KOPT-K1 (cell line): ENCODE measurements around the gene HDLBP.

ENCODE experiments used
- H3K27ac ChIP-seq: fragments of 200-600 bp; sonication (generic); 2 replicates; pipeline ENCODE4 v1.5.1; 2016; ENCODE audit warnings: antibody characterized with exemption, mild to moderate bottlenecking, low read depth, low read length; ENCODE audit not compliant: poor library complexity, severe bottlenecking
- H3K36me3 ChIP-seq: fragments of 200-600 bp; sonication (generic); 2 replicates; pipeline ENCODE4 v1.5.1; 2017; ENCODE audit warnings: antibody characterized with exemption, mild to moderate bottlenecking, low read length, moderate library complexity; ENCODE audit not compliant: insufficient read depth
- H3K9me3 ChIP-seq: fragments of 200-600 bp; sonication (generic); 2 replicates; pipeline ENCODE4 v1.5.1; 2017; ENCODE audit warnings: antibody characterized with exemption, low read length, mild to moderate bottlenecking; ENCODE audit not compliant: insufficient read depth, poor library complexity, severe bottlenecking

The HDLBP gene

DNA sequence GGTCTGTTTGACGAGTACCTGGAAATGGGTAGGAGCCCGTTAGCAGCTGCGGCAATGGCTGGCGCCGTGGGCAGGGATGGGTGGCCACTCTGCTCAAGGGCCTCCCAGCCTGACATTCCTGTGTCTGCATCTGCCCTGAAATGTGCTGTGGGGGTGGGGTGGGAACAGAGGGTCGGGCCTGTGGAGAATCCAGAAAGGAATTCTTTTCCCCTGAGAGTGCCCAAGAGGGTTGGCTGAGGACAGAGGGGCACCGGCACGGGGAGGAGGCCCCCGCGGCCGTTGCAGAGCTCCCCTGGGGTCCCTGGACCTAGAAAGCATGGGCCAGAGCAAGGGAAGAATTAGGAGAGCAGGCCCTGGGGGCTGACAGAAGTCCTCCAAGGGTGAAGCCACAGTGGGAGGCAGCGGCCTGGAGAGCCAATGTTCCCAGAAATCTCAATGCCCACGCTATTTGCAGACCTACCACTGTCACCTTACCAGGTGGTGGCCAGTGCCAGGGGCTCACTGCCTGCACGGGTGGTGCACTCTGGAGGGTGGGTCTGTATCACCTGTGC is 99.2 kb downstream of the HDLBP start:
- Histone ChIP-seq H3K36me3 (no peaks in the 10 kb centered on the region), H3K9me3 (no peaks in the 10 kb centered on the region), H3K27ac (no peak overlapping the region)

- Histone ChIP-seq H3K36me3 (no peaks in the 10 kb centered on the region), H3K9me3 (no peaks in the 10 kb centered on the region), H3K27ac (no peak overlapping the region)
Observed at GRCh38 chr2:241215421-241215820, 100.1 kb downstream of the HDLBP start.

DNA sequence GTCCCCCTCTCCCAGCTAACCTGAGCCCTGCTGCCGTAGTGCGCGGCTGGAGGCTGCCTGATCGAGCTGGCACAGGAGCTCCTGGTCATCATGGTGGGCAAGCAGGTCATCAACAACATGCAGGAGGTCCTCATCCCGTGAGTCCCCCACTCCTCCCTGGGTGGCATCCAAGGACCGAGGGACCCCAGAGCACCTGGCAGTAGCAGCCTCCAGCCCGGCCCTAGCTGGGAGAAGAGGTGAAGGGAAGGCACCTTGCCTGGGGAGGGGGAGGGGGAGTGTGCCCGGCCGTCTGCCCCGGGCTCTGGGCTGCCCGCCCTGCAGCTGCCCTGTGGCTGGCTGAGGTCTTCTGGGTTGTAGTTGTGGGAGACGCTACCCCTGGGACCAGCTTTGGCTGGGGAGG is 100.7 kb downstream of the HDLBP start:
- no peaks in the 10 kb centered on the region for H3K9me3 ChIP-seq
- H3K27ac ChIP-seq, result no peak overlapping the region
- no peaks in the 10 kb centered on the region for H3K36me3 ChIP-seq

DNA sequence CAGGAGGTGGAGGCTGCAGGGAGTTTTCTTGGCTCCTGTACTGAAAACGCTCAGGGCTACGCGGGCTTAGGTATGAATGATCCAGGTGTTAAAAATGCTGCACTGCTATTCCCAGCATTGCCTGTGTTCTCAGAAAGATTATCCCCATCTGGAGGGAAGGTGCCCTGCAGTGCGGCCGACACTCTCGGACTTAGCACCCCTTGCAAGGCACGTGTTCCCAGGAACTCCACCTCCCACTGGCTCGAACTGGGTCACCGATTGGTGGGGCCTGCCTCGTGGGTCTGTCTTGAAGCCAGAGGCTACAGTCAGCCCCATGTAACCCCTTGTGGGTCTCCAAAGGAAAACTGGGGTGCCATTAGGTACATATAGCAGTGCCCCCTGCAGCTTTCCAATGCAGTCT is 101.3 kb downstream of the HDLBP start:
- Histone ChIP-seq H3K36me3 (no peaks in the 10 kb centered on the region), H3K9me3 (no peaks in the 10 kb centered on the region), H3K27ac (no peak overlapping the region)

DNA sequence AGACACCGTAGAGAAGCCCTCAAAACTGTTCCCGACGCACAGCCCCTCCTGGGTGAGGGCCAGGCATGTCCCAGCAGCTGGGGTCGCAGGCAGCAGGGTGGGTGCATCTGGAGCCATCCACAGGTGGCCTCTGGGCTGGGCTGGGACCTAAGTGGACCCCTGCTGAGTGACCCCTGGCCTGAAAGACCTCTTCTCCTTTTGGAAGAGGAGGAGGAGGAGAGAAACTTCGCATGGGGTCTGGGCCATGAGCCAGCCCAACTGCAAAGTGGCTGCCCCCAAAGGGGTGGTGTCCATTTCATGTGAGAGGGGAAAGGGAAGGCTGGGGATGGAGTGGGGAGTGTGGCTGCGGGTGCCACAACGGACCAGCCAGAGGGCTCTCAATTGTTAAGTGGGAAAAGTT is 101.9 kb downstream of the HDLBP start:
- H3K9me3 ChIP-seq, result no peaks in the 10 kb centered on the region
- no peak overlapping the region for H3K27ac ChIP-seq
- H3K36me3 ChIP-seq, result no peaks in the 10 kb centered on the region

DNA sequence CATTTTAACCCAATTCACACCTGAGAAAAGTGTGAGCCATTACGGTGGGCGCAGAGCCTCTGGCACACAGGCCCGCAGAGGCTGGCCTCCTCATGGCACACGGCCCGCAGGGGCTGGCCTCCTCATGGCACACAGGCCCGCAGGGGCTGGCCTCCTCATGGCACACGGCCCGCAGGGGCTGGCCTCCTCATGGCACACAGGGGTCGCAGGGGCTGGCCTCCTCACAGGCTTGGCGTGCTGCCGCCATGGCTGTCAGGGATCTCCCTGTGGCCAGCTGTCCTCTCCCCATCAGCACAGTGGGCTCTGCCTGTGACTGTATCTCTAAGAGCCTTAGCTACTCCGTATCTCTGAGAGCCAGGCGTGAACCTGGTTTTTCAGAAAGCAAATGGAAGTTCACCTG is 102.4 kb downstream of the HDLBP start:
- no peaks in the 10 kb centered on the region for H3K9me3 ChIP-seq
- H3K36me3 ChIP-seq, result no peaks in the 10 kb centered on the region
- no peak overlapping the region for H3K27ac ChIP-seq

DNA sequence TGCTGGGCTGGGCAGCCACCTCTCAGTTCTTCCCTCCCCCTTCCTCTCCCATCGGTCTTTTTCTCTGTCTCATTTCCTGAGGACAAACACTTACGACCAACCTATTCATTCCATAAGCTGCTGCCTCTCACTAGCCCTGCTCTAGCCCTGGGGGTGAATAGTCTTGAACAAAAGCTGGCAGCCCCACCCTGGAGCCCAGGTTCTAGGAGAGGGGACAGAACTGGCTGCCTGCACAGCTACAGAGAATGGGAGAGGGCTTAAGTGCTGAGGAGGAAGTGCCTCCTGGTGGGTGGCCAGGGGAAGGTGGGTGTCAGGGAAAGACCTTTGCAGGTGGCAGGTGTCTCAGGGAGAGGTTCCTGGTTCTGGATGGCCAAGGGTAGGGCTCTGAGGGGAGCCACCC is 104.2 kb downstream of the HDLBP start:
- no peak overlapping the region for H3K27ac ChIP-seq
- no peaks in the 10 kb centered on the region for H3K36me3 ChIP-seq
- H3K9me3 ChIP-seq, result no peaks in the 10 kb centered on the region

GRCh38 chr2:241209271-241209670 is 106.2 kb downstream of the HDLBP start:
- no peaks in the 10 kb centered on the region for H3K36me3 ChIP-seq
- H3K9me3 ChIP-seq, result no peaks in the 10 kb centered on the region
- no peak overlapping the region for H3K27ac ChIP-seq

GRCh38 chr2:241208058-241208457 is 107.4 kb downstream of the HDLBP start:
- no peak overlapping the region for H3K27ac ChIP-seq
- no peaks in the 10 kb centered on the region for H3K9me3 ChIP-seq
- no peaks in the 10 kb centered on the region for H3K36me3 ChIP-seq

DNA sequence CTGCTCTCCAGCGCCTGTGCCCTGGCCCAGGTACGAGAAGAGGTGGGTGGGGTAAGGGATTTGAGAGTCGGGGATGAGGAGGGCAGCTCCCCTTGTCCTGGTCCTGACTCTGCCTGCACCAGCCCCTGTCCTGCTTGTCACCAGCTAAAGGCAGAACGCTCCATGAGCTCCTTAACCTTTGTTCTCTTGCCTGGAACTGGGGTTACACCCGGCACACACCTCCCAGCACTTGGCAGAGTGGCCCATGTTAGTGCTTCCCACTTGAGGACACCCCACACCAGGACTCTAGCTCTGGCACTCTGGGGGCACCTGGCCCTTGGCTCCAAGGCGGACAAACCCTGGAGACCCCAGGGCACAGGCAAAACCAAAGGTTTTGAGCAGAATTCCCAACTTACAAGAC is 107.8 kb downstream of the HDLBP start:
- H3K27ac ChIP-seq, result no peak overlapping the region
- H3K36me3 ChIP-seq, result no peaks in the 10 kb centered on the region

DNA sequence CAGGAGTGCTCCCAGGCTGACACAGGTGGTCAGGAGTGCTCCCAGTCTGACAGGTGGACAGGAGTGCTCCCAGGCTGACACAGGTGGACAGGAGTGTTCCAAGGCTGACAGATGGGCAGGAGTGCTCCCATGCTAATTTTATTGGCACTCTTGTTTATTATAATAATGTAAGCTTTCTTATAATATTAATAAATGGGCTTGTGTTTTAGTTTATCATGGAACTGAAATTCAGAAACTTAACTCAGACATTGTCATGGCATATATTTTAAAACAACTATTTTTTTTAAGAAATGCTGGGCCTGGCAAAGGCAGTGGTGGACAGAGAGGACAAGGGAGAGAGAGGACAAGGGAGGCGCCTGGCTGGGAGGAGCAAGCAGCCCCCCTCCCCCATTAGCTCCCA is 108.3 kb downstream of the HDLBP start:
- Histone ChIP-seq H3K36me3 (no peaks in the 10 kb centered on the region), H3K27ac (no peak overlapping the region), H3K9me3 (no peaks in the 10 kb centered on the region)

More for the DNA sequence above, 107.8 kb downstream of the HDLBP start:
- no peaks in the 10 kb centered on the region for H3K9me3 ChIP-seq

- Histone ChIP-seq H3K36me3 (no peaks in the 10 kb centered on the region), H3K27ac (no peak overlapping the region)
Observed at GRCh38 chr2:241205086-241205485, 110.4 kb downstream of the HDLBP start.

GRCh38 chr2:241204490-241204889 is 111.0 kb downstream of the HDLBP start:
- no peaks in the 10 kb centered on the region for H3K9me3 ChIP-seq
- H3K27ac ChIP-seq, result no peak overlapping the region
- H3K36me3 ChIP-seq, result no peaks in the 10 kb centered on the region

More at GRCh38 chr2:241205086-241205485, 110.4 kb downstream of the HDLBP start:
- H3K9me3 ChIP-seq, result no peaks in the 10 kb centered on the region

DNA sequence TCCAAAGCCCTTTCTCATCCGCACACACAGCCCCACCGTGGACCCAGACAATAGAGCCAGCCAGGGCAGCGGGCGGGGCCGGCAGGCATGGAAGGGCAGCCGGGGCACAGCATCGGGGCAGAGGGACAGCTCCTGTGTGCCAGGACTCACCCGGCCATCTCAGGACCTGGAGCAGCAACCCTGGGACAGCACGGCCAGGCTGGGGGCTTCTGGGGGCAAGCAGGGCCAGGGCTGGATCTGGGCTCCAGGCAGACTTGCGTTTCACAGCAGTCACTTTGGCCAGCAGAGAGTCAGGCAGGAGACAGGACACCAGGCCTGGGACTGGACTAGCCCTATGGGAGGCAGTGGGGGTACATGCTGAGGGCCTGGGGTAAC is 111.5 kb downstream of the HDLBP start:
- H3K9me3 ChIP-seq, result no peaks in the 10 kb centered on the region
- H3K36me3 ChIP-seq, result no peaks in the 10 kb centered on the region
- H3K27ac ChIP-seq, result no peak overlapping the region

- Histone ChIP-seq H3K9me3 (no peaks in the 10 kb centered on the region), H3K36me3 (no peaks in the 10 kb centered on the region), H3K27ac (no peak overlapping the region)
Observed at GRCh38 chr2:241203218-241204009, 112.1 kb downstream of the HDLBP start.

GRCh38 chr2:241202681-241203080 is 112.8 kb downstream of the HDLBP start:
- H3K9me3 ChIP-seq, result no peaks in the 10 kb centered on the region
- no peaks in the 10 kb centered on the region for H3K36me3 ChIP-seq
- no peak overlapping the region for H3K27ac ChIP-seq
